Osteoblast (primary cell): ENCODE results near the gene NUDT1. TPM values are rescaled to one million over a fixed set of nuclear protein-coding genes. Genes with fewer than 3 reads are reported as not detected.

Experiments
- DNase-seq: peaks from one replicate; pipeline ENCODE4 v3.0.0; 2011; ENCODE audit warnings: low spot score, mixed read lengths; ENCODE audit not compliant: insufficient read length; ENCODE audit errors: missing footprints
- H2AFZ ChIP-seq: 2 replicates; pipeline ENCODE4 v1.6.0; 2011; ENCODE audit warnings: mild to moderate bottlenecking, low read length
- H3K27ac ChIP-seq: 2 replicates; pipeline ENCODE4 v1.5.1; 2011; ENCODE audit warnings: mild to moderate bottlenecking, low read depth, low read length, moderate library complexity
- H3K27me3 ChIP-seq: 2 replicates; pipeline ENCODE4 v1.6.0; 2012; ENCODE audit warnings: mild to moderate bottlenecking, control low read depth, inconsistent platforms, low read length, moderate library complexity; ENCODE audit not compliant: insufficient read depth
- H3K36me3 ChIP-seq: 2 replicates; pipeline ENCODE4 v1.5.1; 2011; ENCODE audit warnings: mild to moderate bottlenecking, low read length, control low read depth, moderate library complexity; ENCODE audit not compliant: insufficient read depth
- H3K4me1 ChIP-seq: 2 replicates; pipeline ENCODE4 v1.5.1; 2011; ENCODE audit warnings: mild to moderate bottlenecking, low read length, control low read depth, moderate library complexity; ENCODE audit not compliant: insufficient read depth
- H3K4me2 ChIP-seq: 2 replicates; pipeline ENCODE4 v1.6.0; 2011; ENCODE audit warnings: mild to moderate bottlenecking, low read length; ENCODE audit not compliant: insufficient read depth
- H3K4me3 ChIP-seq: fragments of 200-600 bp; sonication (generic); 3 replicates; pipeline ENCODE4 v1.5.1; 2012; ENCODE audit warnings: mild to moderate bottlenecking, low read length, inconsistent platforms; ENCODE audit not compliant: insufficient read depth
- H3K79me2 ChIP-seq: 2 replicates; pipeline ENCODE4 v1.6.0; 2012; ENCODE audit warnings: mild to moderate bottlenecking, low read length, control low read depth, inconsistent platforms; ENCODE audit not compliant: insufficient read depth
- H3K9me3 ChIP-seq: 2 replicates; pipeline ENCODE4 v1.5.1; 2011; ENCODE audit warnings: low read depth, low read length, control low read depth
- H4K20me1 ChIP-seq: 2 replicates; pipeline ENCODE4 v1.6.0; 2012; ENCODE audit warnings: mild to moderate bottlenecking, low read length, control low read depth; ENCODE audit not compliant: insufficient read depth
- total RNA-seq: library from RNA; depleted of rRNA; stranded (reverse); fragments of >200 nt; gene quantifications from 2 replicates; pipeline ENCODE4 v1.2.3, GENCODE V29; 2012
- TF ChIP-seq, protein P1 (sequence below): IDR thresholded peaks from 2 replicates; pipeline ENCODE4 v1.5.1; 2011; ENCODE audit warnings: mild to moderate bottlenecking, low read depth, low read length, moderate library complexity; ENCODE audit errors: extremely low read depth

NUDT1 gene
- total RNA-seq, 1 donor: 18.5 TPM

DNA sequence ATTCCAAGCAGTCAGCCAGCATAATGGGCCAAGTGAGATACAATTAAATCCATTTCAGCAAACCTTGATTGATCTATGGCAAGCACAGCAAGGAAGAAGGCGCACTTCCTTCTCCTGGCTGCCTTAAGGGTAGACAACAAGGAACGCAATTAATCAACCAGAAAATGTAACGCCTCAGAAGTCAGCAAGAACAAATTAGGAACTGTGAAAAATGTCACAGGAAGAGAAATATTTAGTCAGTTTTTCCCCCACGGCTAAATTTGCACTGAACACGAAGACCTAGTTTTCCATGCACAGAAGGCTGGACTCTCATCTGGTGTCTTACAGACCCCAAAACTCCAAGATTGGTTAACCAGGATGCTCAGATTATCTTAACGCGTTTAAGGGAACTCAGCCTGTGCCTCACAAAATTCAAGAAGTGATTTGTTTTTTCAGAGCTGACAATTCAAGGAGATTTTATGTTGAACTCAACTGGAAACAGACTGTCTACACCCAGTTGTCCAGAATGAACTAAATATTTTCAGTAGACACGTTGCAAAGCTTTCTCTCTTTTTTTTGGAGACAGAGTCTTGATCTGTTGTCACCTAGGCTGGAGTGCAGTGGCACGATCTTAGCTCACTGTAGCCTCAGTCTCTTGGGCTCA is 58.0 kb downstream of the NUDT1 start:
- peaks cover 23% of the 10 kb centered on the region for H3K4me1 ChIP-seq
- H2AFZ ChIP-seq: no peak overlapping the region
- no peaks in the 10 kb centered on the region for H3K36me3 ChIP-seq
- peak; percentile 58 for DNase-seq
- no peaks in the 10 kb centered on the region for H3K27me3 ChIP-seq
- H3K4me2 ChIP-seq: peak overlapping the region; percentile 70
- H4K20me1 ChIP-seq: no peaks in the 10 kb centered on the region
- H3K79me2 ChIP-seq: peaks cover 68% of the 10 kb centered on the region
- no peak overlapping the region for H3K4me3 ChIP-seq
- TF ChIP-seq, protein P1, sequence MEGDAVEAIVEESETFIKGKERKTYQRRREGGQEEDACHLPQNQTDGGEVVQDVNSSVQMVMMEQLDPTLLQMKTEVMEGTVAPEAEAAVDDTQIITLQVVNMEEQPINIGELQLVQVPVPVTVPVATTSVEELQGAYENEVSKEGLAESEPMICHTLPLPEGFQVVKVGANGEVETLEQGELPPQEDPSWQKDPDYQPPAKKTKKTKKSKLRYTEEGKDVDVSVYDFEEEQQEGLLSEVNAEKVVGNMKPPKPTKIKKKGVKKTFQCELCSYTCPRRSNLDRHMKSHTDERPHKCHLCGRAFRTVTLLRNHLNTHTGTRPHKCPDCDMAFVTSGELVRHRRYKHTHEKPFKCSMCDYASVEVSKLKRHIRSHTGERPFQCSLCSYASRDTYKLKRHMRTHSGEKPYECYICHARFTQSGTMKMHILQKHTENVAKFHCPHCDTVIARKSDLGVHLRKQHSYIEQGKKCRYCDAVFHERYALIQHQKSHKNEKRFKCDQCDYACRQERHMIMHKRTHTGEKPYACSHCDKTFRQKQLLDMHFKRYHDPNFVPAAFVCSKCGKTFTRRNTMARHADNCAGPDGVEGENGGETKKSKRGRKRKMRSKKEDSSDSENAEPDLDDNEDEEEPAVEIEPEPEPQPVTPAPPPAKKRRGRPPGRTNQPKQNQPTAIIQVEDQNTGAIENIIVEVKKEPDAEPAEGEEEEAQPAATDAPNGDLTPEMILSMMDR: no peak
- H3K27ac ChIP-seq: peak overlapping the region; percentile 81
- H3K9me3 ChIP-seq: no peaks in the 10 kb centered on the region

Other genes starting within 250 kb of the NUDT1 start
- 66.2 and 72.2 TPM in 2 replicates for gene MAD1L1, start 9.3 kb upstream of the NUDT1 start, total RNA-seq
- gene MRM2, start within 50 bp of the NUDT1 start, total RNA-seq: 21.4 and 21.5 TPM in 2 replicates
- 16.3 and 25.0 TPM in 2 replicates for gene SNX8, start 72.2 kb downstream of the NUDT1 start, total RNA-seq
- gene EIF3B, start 112.6 kb downstream of the NUDT1 start, total RNA-seq: 151 and 176 TPM in 2 replicates
- gene CHST12, start 161.4 kb downstream of the NUDT1 start, total RNA-seq: 3.8 and 4.0 TPM in 2 replicates
- not detected in 2 replicates for gene GRIFIN, start 234.2 kb downstream of the NUDT1 start, total RNA-seq